Chondrocyte (in vitro differentiated cells): ENCODE results near the gene RGS10. TPM values are rescaled to one million over a fixed set of nuclear protein-coding genes. Genes with fewer than 3 reads are reported as not detected.

Experiments used
- DNase-seq: peaks from one replicate; pipeline ENCODE4 v3.0.0; 2021; ENCODE audit warnings: mixed read lengths, low spot score
- H3K27ac Mint-ChIP-seq: one replicate; pipeline ENCODE4 v1.8.0; 2021; ENCODE audit warnings: mild to moderate bottlenecking, moderate library complexity, mixed read lengths; ENCODE audit not compliant: unreplicated experiment
- H3K27me3 Mint-ChIP-seq: 2 replicates; pipeline ENCODE4 v1.8.0; 2021; ENCODE audit warnings: low read depth, mixed read lengths
- H3K36me3 Mint-ChIP-seq: 2 replicates; pipeline ENCODE4 v1.8.0; 2021; ENCODE audit warnings: low read depth, mixed read lengths
- H3K4me1 Mint-ChIP-seq: 2 replicates; pipeline ENCODE4 v1.8.0; 2021; ENCODE audit warnings: low read depth, mild to moderate bottlenecking, mixed read lengths
- H3K4me3 Mint-ChIP-seq: one replicate; pipeline ENCODE4 v1.8.0; 2021; ENCODE audit warnings: mild to moderate bottlenecking, moderate library complexity, mixed read lengths; ENCODE audit not compliant: unreplicated experiment
- H3K9me3 Mint-ChIP-seq: 2 replicates; pipeline ENCODE4 v1.8.0; 2021; ENCODE audit warnings: low read depth, mixed read lengths
- total RNA-seq: library from RNA; stranded (reverse); gene quantifications from 3 replicates; pipeline ENCODE4 v1.2.1, GENCODE V29; 2021
- TF ChIP-seq, protein P1 (sequence below): fragments of 200-600 bp; sonication (generic); IDR thresholded peaks from 2 replicates; pipeline ENCODE4 v1.5.0; 2021; ENCODE audit warnings: antibody characterized with exemption, mild to moderate bottlenecking, moderate library complexity

RGS10 gene
- total RNA-seq, 1 donor from 2014 or later = 19.7 TPM

DNA sequence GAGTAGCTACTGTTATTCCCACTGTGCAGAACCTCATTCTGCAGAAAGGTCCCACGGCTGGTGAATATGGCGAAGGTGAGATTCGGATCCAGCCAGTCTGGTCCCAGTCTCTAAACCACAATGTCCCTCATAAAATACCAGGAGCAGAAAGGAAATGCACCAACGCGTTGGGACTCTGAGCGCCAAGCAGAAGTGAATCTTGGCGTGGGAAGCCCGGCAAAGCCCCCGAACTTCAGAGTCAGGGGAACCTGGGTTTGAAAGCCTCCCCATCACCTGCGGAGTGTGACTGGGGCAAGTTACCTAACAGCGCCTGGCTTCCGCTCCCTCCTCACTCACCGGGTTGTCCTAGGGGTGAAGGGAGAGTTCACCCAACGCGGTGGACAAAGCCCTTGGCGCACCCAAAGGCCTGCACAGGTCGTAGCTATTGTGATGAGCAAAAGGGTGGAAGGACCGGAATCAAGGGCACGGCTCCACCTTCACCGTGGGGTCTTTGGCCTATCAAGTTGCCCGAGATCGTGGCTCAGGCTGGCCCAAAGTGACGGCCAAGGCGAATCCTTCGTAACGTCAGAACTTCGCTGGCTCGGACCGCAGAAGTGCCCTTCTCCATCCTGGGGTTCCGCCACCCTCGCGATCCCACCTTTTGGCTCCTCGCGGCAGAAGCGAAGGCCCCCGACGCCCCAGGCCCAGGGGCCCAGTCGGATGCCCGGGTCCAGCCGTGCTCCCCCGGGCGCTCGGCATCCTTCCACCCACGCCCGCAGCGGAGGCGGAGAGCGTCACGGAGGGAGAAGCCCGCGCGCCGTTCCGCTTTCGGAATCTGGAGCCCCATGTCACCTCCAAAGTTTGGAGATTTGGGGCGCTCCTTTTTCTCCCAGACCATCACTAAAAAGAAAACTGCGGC is 811 bp downstream of the RGS10 start:
- DNase-seq = no peak
- Mint-ChIP-seq H3K27ac (no peak overlapping the region), H3K9me3 (no peaks in the 10 kb centered on the region), H3K36me3 (no peaks in the 10 kb centered on the region), H3K4me3 (peak overlapping the region; percentile 77), H3K4me1 (peaks cover 35% of the 10 kb centered on the region), H3K27me3 (no peaks in the 10 kb centered on the region)
- TF ChIP-seq, protein P1, sequence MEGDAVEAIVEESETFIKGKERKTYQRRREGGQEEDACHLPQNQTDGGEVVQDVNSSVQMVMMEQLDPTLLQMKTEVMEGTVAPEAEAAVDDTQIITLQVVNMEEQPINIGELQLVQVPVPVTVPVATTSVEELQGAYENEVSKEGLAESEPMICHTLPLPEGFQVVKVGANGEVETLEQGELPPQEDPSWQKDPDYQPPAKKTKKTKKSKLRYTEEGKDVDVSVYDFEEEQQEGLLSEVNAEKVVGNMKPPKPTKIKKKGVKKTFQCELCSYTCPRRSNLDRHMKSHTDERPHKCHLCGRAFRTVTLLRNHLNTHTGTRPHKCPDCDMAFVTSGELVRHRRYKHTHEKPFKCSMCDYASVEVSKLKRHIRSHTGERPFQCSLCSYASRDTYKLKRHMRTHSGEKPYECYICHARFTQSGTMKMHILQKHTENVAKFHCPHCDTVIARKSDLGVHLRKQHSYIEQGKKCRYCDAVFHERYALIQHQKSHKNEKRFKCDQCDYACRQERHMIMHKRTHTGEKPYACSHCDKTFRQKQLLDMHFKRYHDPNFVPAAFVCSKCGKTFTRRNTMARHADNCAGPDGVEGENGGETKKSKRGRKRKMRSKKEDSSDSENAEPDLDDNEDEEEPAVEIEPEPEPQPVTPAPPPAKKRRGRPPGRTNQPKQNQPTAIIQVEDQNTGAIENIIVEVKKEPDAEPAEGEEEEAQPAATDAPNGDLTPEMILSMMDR = no peak

DNA sequence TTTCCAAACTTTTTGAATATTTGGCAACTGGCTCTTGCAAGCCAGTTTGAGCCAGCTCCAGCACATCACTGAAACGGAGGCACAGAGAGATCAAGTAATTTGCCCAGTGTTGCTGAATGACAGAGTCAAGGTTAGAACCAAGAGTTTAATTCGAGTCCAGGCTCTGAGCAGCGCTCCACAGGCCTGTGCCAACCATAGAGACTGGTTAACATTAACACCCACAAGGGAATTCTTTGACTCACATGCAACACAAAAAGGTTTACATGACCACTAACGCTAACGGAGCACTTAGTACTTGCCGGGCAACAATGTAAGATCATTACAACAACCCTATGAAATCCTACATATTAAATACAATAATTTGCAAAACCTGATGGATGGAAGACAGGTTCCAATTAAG is 1.5 kb downstream of the RGS10 start:
- peak overlapping the region; percentile 77 for H3K4me3 Mint-ChIP-seq
- no peaks in the 10 kb centered on the region for H3K9me3 Mint-ChIP-seq
- no peaks in the 10 kb centered on the region for H3K27me3 Mint-ChIP-seq
- TF ChIP-seq, protein P1 = no peak
- no peaks in the 10 kb centered on the region for H3K36me3 Mint-ChIP-seq
- no peak for DNase-seq
- no peak overlapping the region for H3K27ac Mint-ChIP-seq
- peaks cover 33% of the 10 kb centered on the region for H3K4me1 Mint-ChIP-seq

DNA sequence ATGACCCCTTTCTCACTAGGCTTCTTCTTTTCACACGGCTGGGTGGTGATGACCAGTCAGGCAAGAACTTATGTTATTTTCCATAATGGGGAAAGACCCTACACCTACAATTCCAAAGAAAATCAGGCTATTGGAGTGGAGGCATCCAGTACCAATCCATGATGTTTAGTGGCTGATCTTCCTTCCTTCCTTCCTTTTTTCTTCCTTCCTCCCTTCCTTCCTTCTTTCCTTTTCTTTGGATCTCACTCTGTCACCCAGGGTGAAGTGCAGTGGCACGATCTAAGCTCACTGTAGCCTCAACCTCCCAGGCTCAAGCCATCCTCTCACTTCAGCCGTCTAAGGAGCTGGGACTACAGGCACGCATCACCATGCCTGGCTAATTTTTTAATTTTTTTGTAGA is 2.5 kb downstream of the RGS10 start:
- Mint-ChIP-seq H3K27ac (no peak overlapping the region), H3K9me3 (no peaks in the 10 kb centered on the region), H3K27me3 (no peaks in the 10 kb centered on the region), H3K36me3 (no peaks in the 10 kb centered on the region), H3K4me3 (no peak overlapping the region), H3K4me1 (peaks cover 37% of the 10 kb centered on the region)
- DNase-seq = no peak
- TF ChIP-seq, protein P1 = no peak

DNA sequence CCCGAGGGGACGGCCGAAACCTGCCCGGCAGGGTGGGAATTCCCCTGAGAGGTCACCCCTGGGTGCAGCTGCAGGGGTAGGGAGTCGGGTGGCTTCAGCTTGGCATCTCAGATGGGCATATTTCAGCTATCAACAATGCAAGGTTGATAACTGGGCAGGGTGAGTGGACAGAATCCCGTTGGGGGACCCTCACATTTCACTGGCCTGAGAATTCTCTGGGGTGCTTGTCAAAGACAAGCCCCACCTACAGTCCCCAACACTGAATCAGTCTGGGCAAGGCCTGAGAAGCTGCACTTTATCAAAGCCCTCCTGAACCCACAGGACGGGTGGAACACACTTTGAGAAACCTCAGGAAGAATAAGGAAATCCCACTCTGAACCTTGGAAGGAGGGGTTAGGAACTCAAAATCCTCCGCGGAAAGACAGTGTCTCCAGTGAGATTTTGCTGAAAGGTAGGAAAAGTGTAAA is 3.1 kb downstream of the RGS10 start:
- Mint-ChIP-seq H3K27me3 (no peaks in the 10 kb centered on the region), H3K27ac (no peak overlapping the region), H3K36me3 (no peaks in the 10 kb centered on the region), H3K9me3 (no peaks in the 10 kb centered on the region), H3K4me3 (no peak overlapping the region), H3K4me1 (peaks cover 37% of the 10 kb centered on the region)
- TF ChIP-seq, protein P1 = no peak
- no peak for DNase-seq

DNA sequence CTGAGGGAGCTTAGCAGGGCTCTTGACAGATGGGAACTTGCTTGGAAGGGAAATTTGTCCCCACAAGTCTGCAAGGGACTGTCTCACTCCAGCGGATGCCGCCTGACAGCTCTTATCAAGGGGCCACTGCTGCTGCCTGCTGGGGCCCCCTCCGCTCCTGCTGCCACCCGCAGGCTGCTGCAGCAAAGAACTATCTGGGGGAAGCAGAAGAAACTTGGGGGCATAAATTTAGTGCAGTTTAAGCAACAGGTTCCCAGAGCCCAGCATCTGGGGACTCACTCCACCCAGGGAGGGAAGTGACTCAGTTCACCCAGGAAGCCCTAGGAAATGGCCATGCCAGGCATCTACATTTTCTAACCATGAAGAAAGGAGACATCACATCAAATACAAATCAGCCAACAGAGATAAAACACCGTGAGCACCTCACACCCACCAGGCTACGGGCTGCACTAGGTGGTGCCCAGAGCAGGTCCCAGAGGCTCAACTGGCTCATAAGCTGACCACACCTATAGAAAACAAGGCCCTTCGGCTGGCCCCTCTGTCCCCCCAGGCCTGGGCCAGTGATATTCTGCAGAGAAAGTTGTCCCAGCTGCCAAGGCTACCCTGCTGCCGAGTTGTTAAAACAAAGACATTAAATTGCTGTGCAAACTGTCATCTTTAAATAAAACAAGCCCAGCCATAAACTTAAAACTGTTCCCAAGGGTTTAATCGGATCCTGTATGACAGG is 3.7 kb downstream of the RGS10 start:
- Mint-ChIP-seq H3K27me3 (no peaks in the 10 kb centered on the region), H3K27ac (no peak overlapping the region), H3K4me1 (peaks cover 33% of the 10 kb centered on the region), H3K9me3 (no peaks in the 10 kb centered on the region), H3K36me3 (no peaks in the 10 kb centered on the region), H3K4me3 (no peak overlapping the region)
- TF ChIP-seq, protein P1 = no peak
- no peak for DNase-seq
